ENCODE results near the gene ZFPM1.

DNA sequence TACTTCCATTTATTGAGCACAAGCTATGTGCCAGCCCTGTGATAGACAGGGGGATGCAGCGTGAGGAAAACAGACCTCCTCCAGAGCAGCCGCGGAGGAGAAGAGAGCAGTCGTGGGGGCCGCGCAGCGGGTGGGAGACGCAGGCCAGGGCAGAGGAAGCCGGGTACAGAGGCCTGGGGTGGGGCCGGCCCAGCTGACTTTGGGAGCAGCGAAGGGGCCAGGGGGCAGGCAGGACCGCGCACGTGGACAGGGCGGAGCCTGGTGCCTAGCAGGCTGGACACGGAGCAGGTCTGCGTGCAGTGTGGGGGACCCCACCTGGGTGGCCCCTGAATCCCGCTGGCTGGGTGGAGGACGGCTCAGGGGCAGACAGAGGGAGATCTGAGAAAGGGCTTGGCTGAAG lies 46.2 kb downstream of the ZFPM1 start:
- TF ChIP-seq CTCF (IDR thresholded peaks at IDR 0.05) (no peak), POLR2A (IDR thresholded peaks at IDR 0.05) (no peak)

Data from thyroid gland (tissue), 4 donors.